ENCODE data around the gene LRRC71. TPM values are rescaled to one million over a fixed set of nuclear protein-coding genes. Genes with fewer than 3 reads are reported as not detected.

LRRC71 gene
- polyA plus RNA-seq, 1 of the 3 experiments (the other 2 are of a cell fraction): 0.03 TPM

DNA sequence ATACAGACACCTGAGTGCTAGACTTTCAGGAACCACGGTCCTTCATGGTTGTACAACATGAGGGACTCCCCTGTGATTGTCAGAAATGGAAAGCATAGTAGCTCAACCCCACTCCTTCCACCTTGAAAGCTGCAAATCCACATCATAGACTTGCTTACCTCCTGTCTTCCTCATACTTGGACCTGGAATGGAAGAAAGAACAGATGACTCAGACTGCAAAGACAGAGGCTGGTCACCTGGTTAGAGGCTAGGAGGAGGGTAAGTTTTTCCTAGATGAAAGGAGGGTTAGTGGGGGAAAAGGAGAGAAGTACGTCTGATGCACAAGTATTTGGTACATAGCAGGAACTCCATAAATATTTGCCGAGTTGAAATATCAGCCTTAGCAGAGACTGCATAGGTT lies 37.2 kb downstream of the LRRC71 start:
- Histone ChIP-seq H3K4me3 (ENCODE audit: low read depth in 2 of 2, low read length in 1 of 2) (no peak overlapping the region), H3K4me1 (ENCODE audit: control insufficient read depth in 1 of 2, insufficient read depth in 2 of 2, low read depth in 1 of 2, low read length in 1 of 2) (peaks cover 0 to 7% of the 10 kb centered on the region in 2 experiments; a peak in 2 of 4 replicates), H4K20me1 (ENCODE audit: insufficient read depth) (no peaks in the 10 kb centered on the region), H3F3A (replicated peaks; ENCODE audit: insufficient read depth) (no peaks in the 10 kb centered on the region), H3K36me3 (replicated peaks in 1 of 2; ENCODE audit: control insufficient read depth in 1 of 2, insufficient read depth in 2 of 2, low read length in 1 of 2) (peaks cover 42 to 76% of the 10 kb centered on the region in 2 experiments), H3K27me3 (ENCODE audit: insufficient read depth) (no peaks in the 10 kb centered on the region), H3K27ac (ENCODE audit: low read depth in 2 of 2, low read length in 1 of 2) (no peak overlapping the region), H3K9ac (no peak overlapping the region), H3K79me2 (ENCODE audit: insufficient read depth) (no peaks in the 10 kb centered on the region), H2AFZ (ENCODE audit: low read depth) (no peak overlapping the region), H3K4me2 (no peak overlapping the region), H3K9me2 (no peaks in the 10 kb centered on the region), H3K9me3 (no peaks in the 10 kb centered on the region)
- 58% methylated on average over 2 of the region's 3 CpGs for WGBS (ENCODE audit: low lambda C conversion rate)
- ChIA-PET POLR2A (interaction anchor here (1.1 kb wide), 1 partner anchor 12 kb away, joined by 3 read pairs; no protein-coding TSS in a partner anchor), CTCF (interaction anchor here (2.3 kb wide), 1 partner anchor 30 kb away, joined by 8 read pairs; no protein-coding TSS in a partner anchor)
- no peak for DNase-seq
- TF ChIP-seq POLR2AphosphoS5 (IDR thresholded peaks at IDR 0.05; ENCODE audit: low read depth, low read length) (no peak), ELF1 (IDR thresholded peaks at IDR 0.05) (no peak), EZH2phosphoT487 (IDR thresholded peaks at IDR 0.05; ENCODE audit: borderline replicate concordance, low read depth) (no peak), MXI1 (IDR thresholded peaks at IDR 0.05; ENCODE audit: low read depth, low read length) (no peak), JUND (IDR thresholded peaks at IDR 0.05) (no peak), TCF12 (IDR thresholded peaks at IDR 0.05) (no peak), NFIC (IDR thresholded peaks at IDR 0.05; ENCODE audit: borderline replicate concordance) (no peak), GABPA (IDR thresholded peaks at IDR 0.05; ENCODE audit: low read depth) (no peak)
- TF ChIP-seq, protein P1, sequence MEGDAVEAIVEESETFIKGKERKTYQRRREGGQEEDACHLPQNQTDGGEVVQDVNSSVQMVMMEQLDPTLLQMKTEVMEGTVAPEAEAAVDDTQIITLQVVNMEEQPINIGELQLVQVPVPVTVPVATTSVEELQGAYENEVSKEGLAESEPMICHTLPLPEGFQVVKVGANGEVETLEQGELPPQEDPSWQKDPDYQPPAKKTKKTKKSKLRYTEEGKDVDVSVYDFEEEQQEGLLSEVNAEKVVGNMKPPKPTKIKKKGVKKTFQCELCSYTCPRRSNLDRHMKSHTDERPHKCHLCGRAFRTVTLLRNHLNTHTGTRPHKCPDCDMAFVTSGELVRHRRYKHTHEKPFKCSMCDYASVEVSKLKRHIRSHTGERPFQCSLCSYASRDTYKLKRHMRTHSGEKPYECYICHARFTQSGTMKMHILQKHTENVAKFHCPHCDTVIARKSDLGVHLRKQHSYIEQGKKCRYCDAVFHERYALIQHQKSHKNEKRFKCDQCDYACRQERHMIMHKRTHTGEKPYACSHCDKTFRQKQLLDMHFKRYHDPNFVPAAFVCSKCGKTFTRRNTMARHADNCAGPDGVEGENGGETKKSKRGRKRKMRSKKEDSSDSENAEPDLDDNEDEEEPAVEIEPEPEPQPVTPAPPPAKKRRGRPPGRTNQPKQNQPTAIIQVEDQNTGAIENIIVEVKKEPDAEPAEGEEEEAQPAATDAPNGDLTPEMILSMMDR (IDR thresholded peaks at IDR 0.05): no peak

- H3K4me3 ChIP-seq (ENCODE audit: low read depth in 2 of 2, low read length in 1 of 2): no peak overlapping the region
- H3K27ac ChIP-seq (ENCODE audit: low read depth in 2 of 2, low read length in 1 of 2): no peak overlapping the region
- peaks cover 0 to 7% of the 10 kb centered on the region in 2 experiments; a peak in 2 of 4 replicates for H3K4me1 ChIP-seq (ENCODE audit: control insufficient read depth in 1 of 2, insufficient read depth in 2 of 2, low read depth in 1 of 2, low read length in 1 of 2)
- CTCF ChIA-PET: interaction anchor here (1.9 to 2.3 kb wide), 2 partner anchors 30 to 116 kb away, joined by 5 to 8 read pairs; no protein-coding TSS in a partner anchor
- DNase-seq: no peak
- H3K9me2 ChIP-seq: no peaks in the 10 kb centered on the region
- no peaks in the 10 kb centered on the region for H3F3A ChIP-seq (replicated peaks; ENCODE audit: insufficient read depth)
- H3K36me3 ChIP-seq (replicated peaks in 1 of 2; ENCODE audit: control insufficient read depth in 1 of 2, insufficient read depth in 2 of 2, low read length in 1 of 2): peaks cover 39 to 78% of the 10 kb centered on the region in 2 experiments
- H3K4me2 ChIP-seq: no peak overlapping the region
- no peaks in the 10 kb centered on the region for H4K20me1 ChIP-seq (ENCODE audit: insufficient read depth)
- H3K9me3 ChIP-seq: no peaks in the 10 kb centered on the region
- no peaks in the 10 kb centered on the region for H3K27me3 ChIP-seq (ENCODE audit: insufficient read depth)
- no peak overlapping the region for H3K9ac ChIP-seq
- no peak overlapping the region for H2AFZ ChIP-seq (ENCODE audit: low read depth)
- POLR2A ChIA-PET: no interaction called here
- 72% methylated on average over 2 of the region's 2 CpGs for WGBS (ENCODE audit: low lambda C conversion rate)
- no peak for TF ChIP-seq ZBTB33 (IDR thresholded peaks at IDR 0.05; ENCODE audit: borderline replicate concordance, low read depth)
- TF ChIP-seq MAX (IDR thresholded peaks at IDR 0.05; ENCODE audit: low read depth): no peak
- TF ChIP-seq EZH2phosphoT487 (IDR thresholded peaks at IDR 0.05; ENCODE audit: borderline replicate concordance, low read depth): no peak
- TF ChIP-seq JUND (IDR thresholded peaks at IDR 0.05): no peak
- no peak for TF ChIP-seq FOXJ3 (CRISPR knock-in tag; IDR thresholded peaks at IDR 0.05)
- peak; percentile 32; the same call in 1 of the 2 replicates for TF ChIP-seq RXRA (IDR thresholded peaks at IDR 0.05; ENCODE audit: borderline replicate concordance, low read depth)
- no peak for TF ChIP-seq TAF1 (IDR thresholded peaks at IDR 0.05; ENCODE audit: borderline replicate concordance, low read depth, low read length)
- H3K79me2 ChIP-seq (ENCODE audit: insufficient read depth): no peaks in the 10 kb centered on the region
Measured at GRCh38 chr1:156958247-156958714, 37.8 kb downstream of the LRRC71 start.
